GM23338 (cell line): Measurements from ENCODE around the gene TMEM242. TPM values are rescaled to one million over a fixed set of nuclear protein-coding genes. Genes with fewer than 3 reads are reported as not detected.

ENCODE experiments used
- ATAC-seq: fragments of 200-7000 bp; cut with Tn5 transposase; 3 replicates; pipeline ENCODE4 v1.9.1; 2020
- DNase-seq: peaks from one replicate; pipeline ENCODE4 v3.0.0-alpha.2; 2015; ENCODE audit warnings: low spot score
- H2AFZ ChIP-seq: fragments of 200-600 bp; sonication (generic); 2 replicates; pipeline ENCODE4 v1.8.0; 2016; ENCODE audit warnings: antibody characterized with exemption, mild to moderate bottlenecking, moderate library complexity
- H3F3A ChIP-seq: fragments of 200-600 bp; sonication (generic); replicated peaks from 2 replicates; pipeline ENCODE4 v1.8.0; 2017; ENCODE audit warnings: antibody characterized with exemption, mixed run types, low read depth
- H3K27ac ChIP-seq: fragments of 200-600 bp; sonication (generic); 2 replicates; pipeline ENCODE4 v1.6.1; 2016; ENCODE audit warnings: low read depth
- H3K27me3 ChIP-seq: fragments of 200-600 bp; sonication (generic); 2 replicates; pipeline ENCODE4 v1.8.0; 2016; ENCODE audit warnings: mild to moderate bottlenecking, mixed run types, moderate library complexity; ENCODE audit not compliant: insufficient read depth
- H3K36me3 ChIP-seq: fragments of 200-600 bp; sonication (generic); 2 replicates; pipeline ENCODE4 v1.8.0; 2016; ENCODE audit warnings: mild to moderate bottlenecking; ENCODE audit not compliant: insufficient read depth
- H3K4me1 ChIP-seq: fragments of 200-600 bp; sonication (generic); 2 replicates; pipeline ENCODE4 v1.8.0; 2016; ENCODE audit warnings: mild to moderate bottlenecking, moderate library complexity; ENCODE audit not compliant: insufficient read depth
- H3K4me2 ChIP-seq: fragments of 200-600 bp; sonication (generic); 2 replicates; pipeline ENCODE4 v1.7.1; 2017; ENCODE audit warnings: mixed run types
- H3K4me3 ChIP-seq: fragments of 200-600 bp; sonication (generic); 2 replicates; pipeline ENCODE4 v1.6.1; 2016; ENCODE audit warnings: mixed run types
- H3K79me2 ChIP-seq: fragments of 200-600 bp; sonication (generic); replicated peaks from 2 replicates; pipeline ENCODE4 v1.8.0; 2017; ENCODE audit warnings: mild to moderate bottlenecking; ENCODE audit not compliant: insufficient read depth
- H3K9me2 ChIP-seq: fragments of 200-600 bp; sonication (generic); 2 replicates; pipeline ENCODE4 v1.8.0; 2017; ENCODE audit not compliant: insufficient read depth
- H4K20me1 ChIP-seq: fragments of 200-600 bp; sonication (generic); replicated peaks from 2 replicates; pipeline ENCODE4 v1.8.0; 2017; ENCODE audit warnings: mild to moderate bottlenecking; ENCODE audit not compliant: insufficient read depth
- H3K27ac Mint-ChIP-seq: 2 replicates; pipeline ENCODE4 v1.8.0; 2020; ENCODE audit warnings: inconsistent platforms, mild to moderate bottlenecking, moderate library complexity, mixed read lengths
- H3K27me3 Mint-ChIP-seq: 3 replicates; pipeline ENCODE4 v1.8.0; 2022; ENCODE audit warnings: low read depth, mild to moderate bottlenecking, moderate library complexity, mixed read lengths, inconsistent platforms; ENCODE audit not compliant: insufficient read depth, poor library complexity
- H3K36me3 Mint-ChIP-seq: 3 replicates; pipeline ENCODE4 v1.8.0; 2021; ENCODE audit warnings: low read depth, mild to moderate bottlenecking, inconsistent platforms, moderate library complexity, mixed read lengths
- H3K4me1 Mint-ChIP-seq: 3 replicates; pipeline ENCODE4 v1.8.0; 2020; ENCODE audit warnings: mild to moderate bottlenecking, inconsistent platforms, mixed read lengths
- H3K4me3 Mint-ChIP-seq: 3 replicates; pipeline ENCODE4 v1.8.0; 2021; ENCODE audit warnings: moderate library complexity, mild to moderate bottlenecking, inconsistent platforms, mixed read lengths
- H3K9me3 Mint-ChIP-seq: 3 replicates; pipeline ENCODE4 v1.8.0; 2020; ENCODE audit warnings: moderate library complexity, mild to moderate bottlenecking, inconsistent platforms, mixed read lengths
- EZH2phosphoT487 ChIP-seq: fragments of 200-600 bp; sonication (generic); IDR thresholded peaks from one replicate; pipeline ENCODE4 v1.8.1; 2018; ENCODE audit warnings: antibody characterized with exemption; ENCODE audit not compliant: unreplicated experiment
- STAT1 ChIP-seq: IDR thresholded peaks from one replicate; pipeline ENCODE4 v1.6.1; 2016; ENCODE audit warnings: antibody characterized with exemption; ENCODE audit not compliant: unreplicated experiment
- ZNF462 ChIP-seq: fragments of 250-450 bp; sonication (Bioruptor Pico); IDR thresholded peaks from 2 replicates; pipeline ENCODE4 v1.5.0; 2020; ENCODE audit warnings: mild to moderate bottlenecking, moderate library complexity
- polyA plus RNA-seq: library from polyadenylated mRNA; unstranded; fragments of >200 nt; fragmentation: Nextera tagmentation; extraction: Ambion mirVana; gene quantifications from 2 replicates; pipeline ENCODE4 v1.2.1, GENCODE V29; 2016
- total RNA-seq: library from RNA; depleted of rRNA; stranded (reverse); fragments of >200 nt; shearing (Covaris generic); gene quantifications from 2 replicates; pipeline ENCODE4 v1.2.3, GENCODE V29; 2014
- TF ChIP-seq, protein P1 (sequence below), 2 experiments: fragments of 200-600 bp in 1 of 2; sonication (generic) in 1 of 2; conservative IDR thresholded peaks; 2 replicates each; pipeline versions ENCODE4 v1.5.1 to v1.6.1; 2016 to 2017; ENCODE audit warnings: antibody characterized with exemption in 2 of 2, low read depth in 2 of 2, mild to moderate bottlenecking in 2 of 2, moderate library complexity in 1 of 2

The TMEM242 gene
- total and polyA plus RNA-seq, 2 experiments from 2014 or later: 3.7 to 9.7 TPM

DNA sequence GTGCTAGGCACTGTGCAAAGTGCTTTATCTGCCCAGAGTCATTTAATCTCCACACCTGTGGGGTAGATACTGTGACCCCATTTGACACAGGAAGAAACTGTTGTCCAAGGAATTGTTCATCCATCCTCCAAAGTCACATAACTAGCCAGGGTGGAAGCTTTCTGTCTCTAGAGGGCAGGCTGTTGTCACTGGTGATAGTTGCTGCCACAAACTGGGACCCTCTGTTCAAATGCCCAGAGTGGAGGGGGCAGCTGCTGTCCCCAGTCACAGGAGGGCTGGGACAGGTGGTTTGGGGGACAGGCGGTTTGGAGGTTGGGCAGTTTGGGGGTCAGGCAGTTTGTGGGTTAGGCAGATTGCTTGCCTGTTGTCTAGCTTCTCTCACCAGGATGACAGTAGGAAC, 16.1 kb upstream of the TMEM242 start:
- Mint-ChIP-seq H3K27me3 (peaks cover 3% of the 10 kb centered on the region), H3K27ac (no peak overlapping the region), H3K4me1 (no peaks in the 10 kb centered on the region), H3K36me3 (no peaks in the 10 kb centered on the region), H3K9me3 (no peaks in the 10 kb centered on the region), H3K4me3 (no peak overlapping the region)
- ATAC-seq (no peak; the same call in 2 of the 3 replicates), DNase-seq (peak; percentile 16)
- H3K4me3 ChIP-seq: no peak overlapping the region
- no peaks in the 10 kb centered on the region for H3K36me3 ChIP-seq
- H4K20me1 ChIP-seq: no peaks in the 10 kb centered on the region
- TF ChIP-seq EZH2phosphoT487 (no peak), STAT1 (no peak), ZNF462 (CRISPR knock-in tag) (no peak)
- TF ChIP-seq, protein P1, sequence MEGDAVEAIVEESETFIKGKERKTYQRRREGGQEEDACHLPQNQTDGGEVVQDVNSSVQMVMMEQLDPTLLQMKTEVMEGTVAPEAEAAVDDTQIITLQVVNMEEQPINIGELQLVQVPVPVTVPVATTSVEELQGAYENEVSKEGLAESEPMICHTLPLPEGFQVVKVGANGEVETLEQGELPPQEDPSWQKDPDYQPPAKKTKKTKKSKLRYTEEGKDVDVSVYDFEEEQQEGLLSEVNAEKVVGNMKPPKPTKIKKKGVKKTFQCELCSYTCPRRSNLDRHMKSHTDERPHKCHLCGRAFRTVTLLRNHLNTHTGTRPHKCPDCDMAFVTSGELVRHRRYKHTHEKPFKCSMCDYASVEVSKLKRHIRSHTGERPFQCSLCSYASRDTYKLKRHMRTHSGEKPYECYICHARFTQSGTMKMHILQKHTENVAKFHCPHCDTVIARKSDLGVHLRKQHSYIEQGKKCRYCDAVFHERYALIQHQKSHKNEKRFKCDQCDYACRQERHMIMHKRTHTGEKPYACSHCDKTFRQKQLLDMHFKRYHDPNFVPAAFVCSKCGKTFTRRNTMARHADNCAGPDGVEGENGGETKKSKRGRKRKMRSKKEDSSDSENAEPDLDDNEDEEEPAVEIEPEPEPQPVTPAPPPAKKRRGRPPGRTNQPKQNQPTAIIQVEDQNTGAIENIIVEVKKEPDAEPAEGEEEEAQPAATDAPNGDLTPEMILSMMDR (conservative IDR thresholded peaks at IDR 0.05; ENCODE audit: low read depth in 2 of 2): peak; percentile 42 to 77
- no peak overlapping the region for H3K27ac ChIP-seq
- H3K4me1 ChIP-seq: no peaks in the 10 kb centered on the region
- no peaks in the 10 kb centered on the region for H3K9me2 ChIP-seq
- no peak overlapping the region for H3K4me2 ChIP-seq
- no peaks in the 10 kb centered on the region for H3K79me2 ChIP-seq
- H3K27me3 ChIP-seq: no peaks in the 10 kb centered on the region
- H3F3A ChIP-seq: no peaks in the 10 kb centered on the region
- no peak overlapping the region for H2AFZ ChIP-seq

- Histone ChIP-seq H3F3A (no peaks in the 10 kb centered on the region), H3K36me3 (no peaks in the 10 kb centered on the region), H3K4me1 (no peaks in the 10 kb centered on the region), H3K4me2 (no peak overlapping the region), H4K20me1 (no peaks in the 10 kb centered on the region), H3K27me3 (no peaks in the 10 kb centered on the region), H3K9me2 (no peaks in the 10 kb centered on the region), H3K4me3 (no peak overlapping the region), H3K79me2 (no peaks in the 10 kb centered on the region), H2AFZ (no peak overlapping the region), H3K27ac (no peak overlapping the region)
- DNase-seq (no peak), ATAC-seq (no peak)
- no peak overlapping the region for H3K4me3 Mint-ChIP-seq
- H3K36me3 Mint-ChIP-seq: no peaks in the 10 kb centered on the region
- no peak overlapping the region for H3K27ac Mint-ChIP-seq
- no peaks in the 10 kb centered on the region for H3K4me1 Mint-ChIP-seq
- H3K27me3 Mint-ChIP-seq: peaks cover 3% of the 10 kb centered on the region
- H3K9me3 Mint-ChIP-seq: no peaks in the 10 kb centered on the region
- TF ChIP-seq ZNF462 (CRISPR knock-in tag): no peak
Measured at GRCh38 chr6:157337751-157338150, 14.4 kb upstream of the TMEM242 start.
